Stomach (tissue), 4 donors: ENCODE measurements around the gene SVOP.

ENCODE experiments used
- CTCF ChIP-seq, 7 experiments: fragments of 450-650 bp in 4 of 7; fragments of 200-600 bp in 3 of 7; sonication (generic) in 3 of 7; IDR thresholded peaks; one replicate each; pipeline ENCODE4 v1.5.1; 2016 to 2019; ENCODE audit warnings: antibody characterized with exemption in 7 of 7, control low read depth in 2 of 7, mild to moderate bottlenecking in 1 of 7
- POLR2A ChIP-seq, 4 donors: fragments of 450-650 bp; IDR thresholded peaks; one replicate each; pipeline ENCODE4 v1.6.1; 2016; ENCODE audit warnings: antibody characterized with exemption in 4 of 4, control low read depth in 2 of 4, mild to moderate bottlenecking in 1 of 4, moderate library complexity in 1 of 4
- POLR2AphosphoS5 ChIP-seq, 3 donors: sonication (generic); formaldehyde crosslinking; IDR thresholded peaks; one replicate each; pipeline ENCODE4 v1.6.1; 2016; ENCODE audit warnings: antibody characterized with exemption in 3 of 3

- TF ChIP-seq CTCF (IDR thresholded peaks at IDR 0.05) (no peak), POLR2A (IDR thresholded peaks at IDR 0.05) (no peak), POLR2AphosphoS5 (IDR thresholded peaks at IDR 0.05) (no peak)
Measured at GRCh38 chr12:108861878-108862587, 158.8 kb downstream of the SVOP start.
